NCI-H187 treated with DMSO at 0.1 percent for 48 hours (cell line): ENCODE measurements around the gene CD84.
"Not testable (repeated sequence)": the region's sequence is repeated elsewhere in the genome, so short reads cannot be mapped to it uniquely, and the experiment has no call there.

Experiments used
- DNase-seq: peaks from one replicate; lab custom pipeline; 2025; lab: John Stamatoyannopoulos, UW

Gene CD84

GRCh38 chr1:160540859-160541233 is 38.5 kb downstream of the CD84 start:
- DNase-seq, result no peak

- no peak for DNase-seq
These were observed 39.1 kb downstream of the CD84 start for GRCh38 chr1:160539990-160540858.

- DNase-seq, result no peak
These were observed 39.7 kb downstream of the CD84 start for GRCh38 chr1:160539684-160539989.

- no peak for DNase-seq
These were observed 40.2 kb downstream of the CD84 start for GRCh38 chr1:160538985-160539651.

- DNase-seq, result no peak
These were observed 41.3 kb downstream of the CD84 start for GRCh38 chr1:160537714-160538665.

- DNase-seq, result no peak
These were observed 44.3 kb downstream of the CD84 start for GRCh38 chr1:160534823-160535605.

- DNase-seq, result not testable (repeated sequence)
These were observed 46.8 kb downstream of the CD84 start for GRCh38 chr1:160532557-160532813.

- not testable (repeated sequence) for DNase-seq
These were observed 47.3 kb downstream of the CD84 start for GRCh38 chr1:160531809-160532556.

DNA sequence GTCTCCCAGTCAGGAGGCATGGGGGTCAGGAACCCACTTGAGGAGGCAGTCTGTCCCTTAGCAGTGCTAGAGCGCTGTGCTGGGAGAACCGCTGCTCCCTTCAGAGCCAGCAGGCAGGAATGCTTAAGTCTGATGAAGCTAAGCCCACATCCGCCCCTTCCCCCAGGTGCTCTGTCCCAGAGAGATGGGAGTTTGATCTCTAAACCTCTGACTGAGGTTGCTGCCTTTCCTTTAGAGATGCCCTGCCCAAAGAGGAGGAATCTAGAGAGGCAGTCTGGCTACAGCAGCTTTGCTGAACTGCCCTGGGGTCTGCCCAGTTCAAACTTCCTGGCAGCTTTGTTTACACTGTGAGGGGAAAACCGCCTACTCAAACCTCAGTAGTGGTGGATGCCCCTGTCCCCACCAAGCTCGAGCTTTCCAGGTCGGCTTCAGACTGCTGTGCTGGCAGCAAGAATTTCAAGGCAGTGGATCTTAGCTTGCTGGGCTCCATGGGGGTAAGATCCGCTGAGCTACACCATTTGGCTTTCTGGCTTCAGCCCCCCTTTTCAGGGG is 49.8 kb downstream of the CD84 start:
- not testable (repeated sequence) for DNase-seq

- DNase-seq, result not testable (repeated sequence)
These were observed 55.5 kb downstream of the CD84 start for GRCh38 chr1:160523789-160524188.

GRCh38 chr1:160522622-160523345 is 56.5 kb downstream of the CD84 start, which contains the start of gene SLAMF6:
Gene SLAMF6 (minus strand): TSS chr1:160523255. CDS start chr1:160523192, 63 bp downstream.
- DNase-seq, result no peak

DNA sequence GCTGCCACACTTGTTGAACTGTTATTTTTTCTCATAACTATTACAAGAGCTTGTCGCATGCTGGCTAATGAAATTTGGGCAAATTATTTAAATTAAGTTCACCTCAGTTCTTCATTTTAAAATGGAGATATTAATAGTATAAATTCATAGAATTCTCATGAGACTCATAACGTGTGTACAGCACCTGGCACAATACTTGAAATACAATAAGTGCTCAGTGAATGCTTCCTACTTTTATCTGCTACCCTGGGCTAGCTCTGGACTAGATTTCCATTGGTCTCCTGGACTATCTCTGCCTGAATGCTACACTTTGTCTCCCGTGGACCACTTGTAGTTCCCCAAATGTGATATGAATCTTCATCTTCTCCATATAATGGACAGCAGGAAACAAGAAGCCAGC is 57.2 kb downstream of the CD84 start:
- no peak for DNase-seq

GRCh38 chr1:160521554-160521953 is 57.7 kb downstream of the CD84 start:
- no peak for DNase-seq

- DNase-seq, result no peak
These were observed 58.3 kb downstream of the CD84 start for GRCh38 chr1:160520999-160521398.

DNA sequence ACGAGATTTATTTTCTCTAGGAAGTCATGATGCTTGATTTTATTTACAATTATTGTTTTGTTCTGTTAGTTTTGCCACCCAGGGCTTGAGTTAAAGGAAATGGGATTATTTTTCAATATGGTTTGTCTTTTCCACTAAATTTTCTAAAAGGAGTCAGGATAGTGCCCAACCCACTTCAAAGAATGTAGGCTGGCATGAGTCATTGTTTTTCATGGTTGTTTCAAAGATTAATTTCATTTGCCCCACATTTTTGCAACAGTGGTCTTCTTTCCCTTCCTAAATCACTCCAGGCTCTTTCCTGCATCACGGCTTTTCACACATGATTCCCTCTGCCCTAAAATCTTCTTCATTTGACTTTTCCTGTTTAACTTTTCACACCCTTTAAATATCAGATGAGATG is 58.7 kb downstream of the CD84 start:
- no peak for DNase-seq

GRCh38 chr1:160519642-160520435 is 59.5 kb downstream of the CD84 start:
- no peak for DNase-seq

DNA sequence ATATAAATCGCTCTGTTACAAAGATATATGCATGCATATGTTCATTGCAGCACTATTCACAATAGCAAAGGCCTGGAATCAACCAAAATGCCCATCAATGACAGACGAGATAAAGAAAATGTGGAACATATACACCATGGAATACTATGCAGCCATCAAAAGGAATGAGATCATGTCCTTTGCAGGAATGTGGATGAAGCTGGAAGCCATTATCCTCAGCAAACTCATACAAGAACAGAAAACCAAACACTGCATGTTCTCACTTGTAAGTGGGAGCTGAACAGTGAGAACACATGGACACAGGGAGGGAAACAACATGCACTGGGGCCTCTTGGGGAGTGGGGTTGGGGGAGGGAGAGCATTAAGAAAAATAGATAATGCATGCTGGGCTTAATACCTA is 61.8 kb downstream of the CD84 start:
- not testable (repeated sequence) for DNase-seq

- not testable (repeated sequence) for DNase-seq
These were observed 63.4 kb downstream of the CD84 start for GRCh38 chr1:160515908-160516307.

GRCh38 chr1:160504651-160505050 is 74.6 kb downstream of the CD84 start:
- no peak for DNase-seq
